PC-3 (cell line): ENCODE data around the gene RNF141. TPM values are rescaled to one million over a fixed set of nuclear protein-coding genes. Genes with fewer than 3 reads are reported as not detected.

ENCODE experiments used
- ATAC-seq: fragments of 200-7000 bp; cut with Tn5 transposase; 2 replicates; pipeline ENCODE4 v1.9.1; 2020; ENCODE audit warnings: mild to moderate bottlenecking, moderate library complexity
- BruUV-seq: library from RNA; stranded (reverse); fragments of 400-500 nt; replicated peaks from 2 replicates; lab custom pipeline; 2021; lab: Mats Ljungman, UMichigan
- CTCF ChIA-PET: fragments of 300-600 bp; sonication (Branson Sonifier 250); formaldehyde crosslinking; loops from one replicate; lab custom pipeline; 2022; ENCODE audit warnings: antibody characterized with exemption; lab: Charles Lee
- POLR2A ChIA-PET: fragments of 300-600 bp; sonication (Branson Sonifier 250); formaldehyde crosslinking; loops from one replicate; lab custom pipeline; 2022; ENCODE audit warnings: antibody characterized with exemption; ENCODE audit not compliant: unreplicated experiment; lab: Charles Lee
- DNase-seq: peaks from one replicate; pipeline ENCODE4 v3.0.0-alpha.2; 2015
- H2AFZ ChIP-seq: fragments of 300-600 bp; sonication (generic); 2 replicates; pipeline ENCODE4 v1.6.0; 2016; ENCODE audit warnings: antibody characterized with exemption, low read length
- H3F3A ChIP-seq: fragments of 300-600 bp; sonication (generic); one replicate; pipeline ENCODE4 v1.6.0; 2017; ENCODE audit warnings: antibody characterized with exemption, low read length, control low read depth, mild to moderate bottlenecking; ENCODE audit not compliant: unreplicated experiment
- H3K27ac ChIP-seq: fragments of 300-600 bp; sonication (generic); 2 replicates; pipeline ENCODE4 v1.5.1; 2016; ENCODE audit warnings: mild to moderate bottlenecking, low read length
- H3K27me3 ChIP-seq: fragments of 300-600 bp; sonication (generic); 2 replicates; pipeline ENCODE4 v1.6.1; 2016; ENCODE audit warnings: low read length, mixed read lengths
- H3K36me3 ChIP-seq: fragments of 300-600 bp; sonication (generic); 2 replicates; pipeline ENCODE4 v1.6.1; 2016; ENCODE audit warnings: low read depth, mixed run types, low read length, mixed read lengths
- H3K4me1 ChIP-seq: fragments of 300-600 bp; sonication (generic); 2 replicates; pipeline ENCODE4 v1.5.1; 2016; ENCODE audit warnings: low read length; ENCODE audit not compliant: insufficient read depth
- H3K4me2 ChIP-seq: fragments of 300-600 bp; sonication (generic); 2 replicates; pipeline ENCODE4 v1.6.0; 2016; ENCODE audit warnings: low read length
- H3K4me3 ChIP-seq: fragments of 300-600 bp; sonication (generic); 2 replicates; pipeline ENCODE4 v1.5.1; 2016; ENCODE audit warnings: mild to moderate bottlenecking, low read length, mixed read lengths
- H3K79me2 ChIP-seq: fragments of 300-600 bp; sonication (generic); 2 replicates; pipeline ENCODE4 v1.6.1; 2017; ENCODE audit warnings: low read length, mixed read lengths
- H3K9ac ChIP-seq: fragments of 300-600 bp; sonication (generic); 2 replicates; pipeline ENCODE4 v1.6.0; 2016; ENCODE audit warnings: mild to moderate bottlenecking, low read length
- H3K9me2 ChIP-seq: fragments of 300-600 bp; sonication (generic); replicated peaks from 2 replicates; pipeline ENCODE4 v1.6.1; 2016; ENCODE audit warnings: mixed run types, low read length, mixed read lengths
- H3K9me3 ChIP-seq: fragments of 300-600 bp; sonication (generic); 2 replicates; pipeline ENCODE4 v1.6.1; 2016; ENCODE audit warnings: low read length, mixed read lengths
- H4K20me1 ChIP-seq: fragments of 300-600 bp; sonication (generic); 2 replicates; pipeline ENCODE4 v1.6.1; 2016; ENCODE audit warnings: low read length, mixed read lengths
- CTCF ChIP-seq: fragments of 300-600 bp; sonication (generic); conservative IDR thresholded peaks from 2 replicates; pipeline ENCODE4 v1.5.1; 2017; ENCODE audit warnings: antibody characterized with exemption, low read depth, mild to moderate bottlenecking, low read length
- EZH2 ChIP-seq: fragments of 300-600 bp; sonication (generic); IDR thresholded peaks from one replicate; pipeline ENCODE4 v1.6.1; 2017; ENCODE audit warnings: antibody characterized with exemption, mild to moderate bottlenecking, low read length; ENCODE audit not compliant: unreplicated experiment
- EZH2phosphoT487 ChIP-seq: fragments of 300-600 bp; sonication (generic); IDR thresholded peaks from 2 replicates; pipeline ENCODE4 v1.6.1; 2018; ENCODE audit warnings: mild to moderate bottlenecking, antibody characterized with exemption, low read length, borderline replicate concordance
- intact Hi-C: fragments of 100-400 bp; cut with micrococcal nuclease; formaldehyde crosslinking; loops from 2 replicates; pipeline ENCODE4 v1.9.0; 2023
- total RNA-seq: library from RNA; depleted of rRNA; stranded (reverse); fragments of >200 nt; gene quantifications from 2 replicates; pipeline ENCODE4 v1.2.3, GENCODE V29; 2014

Gene RNF141
- total RNA-seq, 1 experiment from 2014 or later = 13.8 TPM

- no peaks in the 10 kb centered on the region for H3K4me1 ChIP-seq
- H3K4me3 ChIP-seq = no peak overlapping the region
- peaks cover 4% of the 10 kb centered on the region; the same call in 1 of the 2 replicates for H3K36me3 ChIP-seq
- H3K27me3 ChIP-seq = no peaks in the 10 kb centered on the region
- H3K4me2 ChIP-seq = no peak overlapping the region
- intact Hi-C loops = no loop called here
- H3K9ac ChIP-seq = no peak overlapping the region
- BruUV-seq = no TSS peak
- no peaks in the 10 kb centered on the region for H3K9me3 ChIP-seq
- DNase-seq = no peak
- H3F3A ChIP-seq = no peaks in the 10 kb centered on the region
- TF ChIP-seq CTCF (no peak), EZH2 (no peak), EZH2phosphoT487 (no peak)
- POLR2A ChIA-PET = no interaction called here
- H2AFZ ChIP-seq = no peak overlapping the region
- no peak for ATAC-seq
- CTCF ChIA-PET = interaction anchor here (0.5 kb wide), 1 partner anchor 173 kb away, joined by 3 read pairs; no protein-coding TSS in a partner anchor
- H3K9me2 ChIP-seq = no peaks in the 10 kb centered on the region
- no peaks in the 10 kb centered on the region for H3K79me2 ChIP-seq
- no peak overlapping the region for H3K27ac ChIP-seq
- H4K20me1 ChIP-seq = no peaks in the 10 kb centered on the region
Measured at GRCh38 chr11:10480026-10480425, 61.0 kb downstream of the RNF141 start.

GRCh38 chr11:10478574-10479550 is 62.1 kb downstream of the RNF141 start:
- Histone ChIP-seq H3K9me3 (no peaks in the 10 kb centered on the region), H4K20me1 (no peaks in the 10 kb centered on the region), H3K4me1 (no peaks in the 10 kb centered on the region), H3K79me2 (no peaks in the 10 kb centered on the region), H3F3A (no peaks in the 10 kb centered on the region), H3K9ac (no peak overlapping the region), H3K9me2 (no peaks in the 10 kb centered on the region), H3K4me2 (no peak overlapping the region), H2AFZ (no peak overlapping the region), H3K4me3 (no peak overlapping the region), H3K36me3 (peaks cover 4% of the 10 kb centered on the region; the same call in 1 of the 2 replicates), H3K27ac (no peak overlapping the region), H3K27me3 (no peaks in the 10 kb centered on the region)
- intact Hi-C loops = no loop called here
- ATAC-seq = no peak
- ChIA-PET CTCF (no interaction called here), POLR2A (no interaction called here)
- no TSS peak for BruUV-seq
- TF ChIP-seq CTCF (no peak), EZH2 (no peak), EZH2phosphoT487 (no peak)
- no peak for DNase-seq

- CTCF ChIA-PET = no interaction called here
- POLR2A ChIA-PET = no interaction called here
- intact Hi-C loops = no loop called here
Measured at GRCh38 chr11:10478066-10478465, 62.9 kb downstream of the RNF141 start.

More at GRCh38 chr11:10478066-10478465, 62.9 kb downstream of the RNF141 start:
- no peak for DNase-seq
- no peak for ATAC-seq
- H3K27ac ChIP-seq = no peak overlapping the region
- H3K36me3 ChIP-seq = peaks cover 4% of the 10 kb centered on the region; the same call in 1 of the 2 replicates
- no peak overlapping the region for H2AFZ ChIP-seq
- H4K20me1 ChIP-seq = no peaks in the 10 kb centered on the region
- no peak for TF ChIP-seq CTCF
- no peak for TF ChIP-seq EZH2phosphoT487
- no peak for TF ChIP-seq EZH2
- no peaks in the 10 kb centered on the region for H3F3A ChIP-seq
- no peaks in the 10 kb centered on the region for H3K9me2 ChIP-seq
- no peak overlapping the region for H3K4me3 ChIP-seq
- no peak overlapping the region for H3K4me2 ChIP-seq
- H3K79me2 ChIP-seq = no peaks in the 10 kb centered on the region
- H3K9me3 ChIP-seq = no peaks in the 10 kb centered on the region
- no TSS peak for BruUV-seq
- no peaks in the 10 kb centered on the region for H3K4me1 ChIP-seq
- no peak overlapping the region for H3K9ac ChIP-seq
- no peaks in the 10 kb centered on the region for H3K27me3 ChIP-seq
